Measurements from ENCODE around the gene FOXF2.
A peak's percentile ranks its signal among the peaks of the same experiment; 100 is the strongest.

The FOXF2 gene

DNA sequence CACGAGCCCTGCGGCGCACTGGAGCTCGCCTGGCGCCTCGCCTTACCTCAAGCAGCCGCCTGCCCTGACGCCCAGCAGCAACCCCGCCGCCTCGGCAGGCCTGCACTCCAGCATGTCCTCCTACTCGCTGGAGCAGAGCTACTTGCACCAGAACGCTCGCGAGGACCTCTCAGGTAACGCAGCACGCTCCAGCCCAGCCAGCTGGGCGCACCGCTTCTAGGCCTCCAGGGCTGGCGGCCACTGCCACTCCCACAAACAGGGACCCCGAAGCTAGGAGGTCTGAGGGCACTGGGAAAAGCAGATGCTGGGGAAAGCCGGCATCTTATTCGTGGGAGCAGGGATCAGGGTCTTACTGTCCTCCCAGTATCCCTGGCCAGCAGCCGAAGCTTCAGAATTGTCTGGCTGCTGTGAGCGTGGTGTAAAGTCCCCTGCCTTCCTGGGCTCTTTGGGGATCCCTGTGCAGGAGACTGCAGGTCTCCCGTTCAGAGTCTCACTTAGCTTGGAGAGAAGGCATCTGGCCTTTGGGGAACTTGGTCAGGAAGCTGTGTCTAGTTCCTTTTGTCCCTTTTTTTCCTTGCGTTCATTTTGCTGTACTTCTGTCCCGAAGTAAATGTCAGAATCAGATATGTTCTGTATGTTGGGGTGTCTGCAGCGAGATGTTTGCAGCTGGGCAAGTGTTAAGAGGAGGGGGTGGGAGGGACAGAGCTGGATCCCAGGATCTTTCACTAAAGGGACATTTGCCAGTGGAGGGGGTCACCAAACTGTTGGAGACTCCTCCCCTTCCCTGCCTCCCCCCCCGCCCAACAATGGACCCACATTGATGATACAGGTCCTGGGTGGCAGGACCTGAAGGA is 1.8 kb downstream of the FOXF2 start:
- DNase-seq (ENCODE audit: low read depth), result no peak

DNA sequence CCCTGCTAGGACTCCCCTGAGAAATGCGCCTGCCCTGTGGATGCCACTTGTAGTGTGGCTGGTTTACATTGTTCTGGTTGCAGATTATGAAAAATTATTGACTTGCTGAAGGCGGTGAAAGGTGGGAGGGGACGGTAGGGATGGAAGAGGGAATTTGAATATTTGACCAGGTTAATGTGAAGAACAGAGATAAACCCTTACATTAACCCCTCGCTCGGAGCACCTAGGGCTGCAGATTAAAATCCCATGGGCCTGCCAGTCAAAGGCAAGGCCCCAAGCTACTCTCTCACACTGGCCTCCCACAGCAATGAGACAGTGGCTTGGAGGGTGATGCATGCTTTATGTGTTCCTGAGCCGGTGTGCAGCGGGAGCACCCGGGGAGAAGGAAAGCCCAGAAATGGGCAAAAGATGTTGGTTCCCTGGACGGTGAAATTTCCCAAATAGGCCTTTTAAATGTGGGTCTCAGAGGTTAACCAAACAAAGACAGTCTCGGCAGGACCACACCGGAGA is 2.5 kb downstream of the FOXF2 start:
- no peak for DNase-seq (ENCODE audit: low read depth)

- no peak for DNase-seq (ENCODE audit: low read depth)
These were observed 3.7 kb downstream of the FOXF2 start for GRCh38 chr6:1392813-1393640.

DNA sequence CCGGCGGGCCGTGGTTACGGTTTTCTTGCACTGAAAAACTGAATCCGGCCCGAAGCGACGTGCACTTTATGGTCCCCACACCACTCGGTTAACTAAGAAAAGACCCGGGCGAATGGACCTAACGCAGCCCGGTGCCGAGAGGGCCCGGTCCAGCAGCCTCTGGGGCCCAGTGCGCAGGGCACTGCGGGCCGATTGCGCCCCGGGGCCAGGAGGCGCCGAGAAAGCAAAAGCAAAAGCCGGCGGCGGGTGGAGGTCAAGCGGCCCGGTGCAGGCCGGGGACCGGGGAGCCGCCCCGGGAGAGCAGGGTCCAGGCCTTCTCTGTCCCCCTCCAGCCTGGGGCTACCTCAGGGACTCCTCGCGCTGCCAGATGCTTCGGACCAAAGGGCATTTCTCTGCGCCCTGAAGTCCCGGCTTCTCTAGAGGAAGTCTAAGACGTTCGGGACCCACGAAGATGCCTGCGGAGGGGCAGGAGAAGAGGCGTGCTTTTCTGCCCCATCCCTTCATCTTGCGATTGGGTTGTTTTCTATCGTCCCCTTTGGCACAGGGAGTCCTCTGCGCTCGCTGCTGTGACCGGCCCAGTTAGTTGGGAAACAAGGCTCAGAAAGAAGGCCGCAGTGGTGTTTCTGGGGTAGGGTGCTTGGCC is 4.4 kb downstream of the FOXF2 start:
- DNase-seq (ENCODE audit: low read depth), result no peak

DNA sequence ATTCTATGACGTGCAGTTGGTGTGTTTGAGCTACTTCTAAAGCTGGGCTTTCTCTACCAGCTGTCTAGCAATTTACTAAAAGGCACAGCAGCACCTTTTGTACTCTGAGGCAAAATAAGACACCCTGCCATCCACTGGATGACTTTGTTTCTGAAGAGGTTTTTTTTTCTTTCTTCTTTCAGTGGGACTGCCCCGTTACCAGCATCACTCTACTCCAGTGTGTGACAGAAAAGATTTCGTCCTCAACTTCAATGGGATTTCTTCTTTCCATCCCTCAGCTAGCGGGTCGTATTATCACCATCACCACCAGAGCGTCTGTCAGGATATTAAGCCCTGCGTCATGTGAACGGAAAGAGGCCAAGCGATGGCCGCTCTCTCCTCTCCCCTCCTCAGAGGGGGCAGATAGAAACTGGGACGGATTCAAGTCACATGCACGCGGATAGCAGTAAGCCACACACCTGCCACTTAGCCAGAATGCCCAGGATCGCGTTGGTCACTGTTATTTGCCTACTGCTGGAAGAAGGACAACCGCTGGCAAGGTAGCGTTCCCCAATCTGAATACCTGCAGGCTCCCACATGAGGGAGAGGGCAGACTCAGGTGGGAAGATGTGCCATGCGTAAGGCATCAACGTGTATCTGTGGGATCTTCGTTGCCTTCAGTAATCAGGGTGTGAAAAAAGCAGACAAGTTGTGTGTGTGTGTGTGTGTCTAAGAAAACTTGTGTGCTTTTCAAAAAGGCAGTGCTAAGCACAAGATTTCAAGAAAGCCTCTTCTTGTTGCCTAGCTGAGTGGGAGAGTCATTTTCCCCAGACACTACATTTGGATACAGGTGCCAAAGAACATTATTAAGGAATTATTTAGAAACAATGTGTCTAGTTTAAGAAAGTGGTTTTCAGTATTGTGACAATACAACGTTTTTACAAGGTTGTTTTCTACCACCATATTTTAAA is 5.4 kb downstream of the FOXF2 start:
- no peak for DNase-seq (ENCODE audit: low read depth)

- DNase-seq (ENCODE audit: low read depth), result no peak
These were observed 6.1 kb downstream of the FOXF2 start for GRCh38 chr6:1395506-1395905.

- no peak for DNase-seq (ENCODE audit: low read depth)
These were observed 6.8 kb downstream of the FOXF2 start for GRCh38 chr6:1395941-1396908.

DNA sequence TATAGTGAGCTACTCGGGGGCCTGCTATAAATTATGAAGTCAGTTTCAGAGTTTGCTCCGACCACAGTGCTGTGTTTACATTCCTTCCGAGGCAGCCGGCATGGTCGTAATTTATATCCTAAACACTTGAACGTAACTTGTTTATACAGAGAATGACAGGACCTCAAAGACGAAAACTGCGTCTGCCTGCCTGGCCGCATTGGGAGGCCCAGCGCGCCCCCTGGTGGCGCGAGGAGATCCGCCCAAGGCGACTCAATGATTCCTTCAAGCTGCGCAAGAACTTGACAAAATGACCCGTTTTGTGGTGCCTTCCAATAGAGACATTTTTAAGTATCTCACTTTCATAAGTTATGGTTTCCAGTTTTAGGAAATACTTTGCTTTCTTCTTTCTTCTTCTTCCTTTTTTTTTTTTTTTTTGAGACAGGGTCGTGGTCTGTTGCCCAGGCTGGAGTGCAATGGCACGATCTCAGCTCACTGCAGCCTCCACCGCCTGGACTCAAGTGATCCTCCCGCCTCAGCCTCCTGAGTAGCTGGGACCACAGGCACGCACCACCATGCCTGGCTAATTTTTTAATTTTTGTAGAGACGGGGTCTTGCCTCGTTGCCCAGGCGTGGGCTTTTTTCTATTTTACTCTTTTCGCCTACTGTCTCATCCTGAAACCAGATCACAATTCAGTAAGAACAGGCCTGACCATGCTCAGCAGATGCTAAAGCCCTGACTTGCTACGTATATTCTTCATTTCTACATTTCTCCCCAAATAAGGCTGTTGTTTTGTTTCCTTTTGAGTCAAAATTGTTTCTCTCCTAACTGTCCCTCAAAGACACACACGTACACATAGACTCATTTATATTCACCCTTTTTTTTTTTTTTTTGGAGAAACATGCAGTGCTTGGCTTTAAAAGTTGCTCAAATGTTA is 7.8 kb downstream of the FOXF2 start:
- DNase-seq (ENCODE audit: low read depth), result peak; percentile 2

DNA sequence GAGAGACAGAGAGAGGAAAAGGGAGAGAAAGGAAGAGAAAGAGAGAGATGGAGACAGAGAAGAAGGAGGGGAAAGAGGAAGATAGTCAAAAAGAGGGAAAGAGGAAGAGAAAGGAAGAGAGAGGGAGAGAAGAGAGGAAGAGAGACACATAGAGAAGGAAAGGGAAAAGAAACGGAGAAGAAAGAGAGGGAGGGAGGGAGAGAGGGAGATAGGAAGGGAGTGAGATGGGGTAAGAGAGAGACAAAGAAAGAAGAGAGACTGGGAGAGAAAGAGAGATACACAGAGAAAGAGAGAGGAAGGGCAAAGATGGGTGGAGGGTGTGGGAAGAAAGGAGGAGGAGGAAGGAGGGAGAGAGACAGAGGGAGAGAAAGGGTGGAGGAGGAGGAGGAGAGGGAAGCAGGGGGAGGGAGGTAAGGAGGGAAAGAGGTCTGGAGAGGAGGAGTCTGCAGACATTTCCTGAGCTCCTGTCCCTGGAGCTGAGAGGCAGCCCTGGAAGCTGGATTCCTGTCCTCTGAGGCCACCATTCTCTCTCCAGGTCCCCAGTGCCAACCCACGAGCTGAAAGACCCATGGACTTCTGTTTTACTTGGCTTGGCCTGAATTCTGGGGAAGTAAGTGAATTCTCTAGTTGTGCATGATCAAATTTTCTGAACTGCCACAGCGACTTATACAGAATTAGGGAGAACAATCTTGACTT is 9.9 kb downstream of the FOXF2 start:
- DNase-seq (ENCODE audit: low read depth), result no peak

- DNase-seq (ENCODE audit: low read depth), result no peak
These were observed 10.9 kb downstream of the FOXF2 start for GRCh38 chr6:1400126-1400850.

DNA sequence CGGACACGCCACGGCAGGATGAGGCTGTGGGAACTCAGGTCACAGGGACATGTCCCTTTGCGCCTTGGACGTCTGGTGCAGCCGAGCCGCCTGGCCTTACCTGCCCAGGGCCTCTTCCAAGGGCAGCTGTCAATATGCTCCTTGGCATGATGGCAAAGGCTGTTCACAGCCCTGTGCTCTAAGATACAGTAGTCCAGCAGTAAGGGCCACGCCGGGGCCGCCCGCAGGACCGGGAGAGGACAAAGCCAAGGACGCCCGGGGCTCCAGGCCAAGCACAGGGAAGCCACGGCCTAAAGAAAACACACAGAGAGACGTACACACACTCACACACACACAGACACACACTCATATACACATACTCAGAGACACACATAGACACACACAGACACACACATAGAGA is 13.0 kb downstream of the FOXF2 start:
- no peak for DNase-seq (ENCODE audit: low read depth)

GRCh38 chr6:1402868-1403267 is 13.5 kb downstream of the FOXF2 start:
- DNase-seq (ENCODE audit: low read depth), result no peak

DNA sequence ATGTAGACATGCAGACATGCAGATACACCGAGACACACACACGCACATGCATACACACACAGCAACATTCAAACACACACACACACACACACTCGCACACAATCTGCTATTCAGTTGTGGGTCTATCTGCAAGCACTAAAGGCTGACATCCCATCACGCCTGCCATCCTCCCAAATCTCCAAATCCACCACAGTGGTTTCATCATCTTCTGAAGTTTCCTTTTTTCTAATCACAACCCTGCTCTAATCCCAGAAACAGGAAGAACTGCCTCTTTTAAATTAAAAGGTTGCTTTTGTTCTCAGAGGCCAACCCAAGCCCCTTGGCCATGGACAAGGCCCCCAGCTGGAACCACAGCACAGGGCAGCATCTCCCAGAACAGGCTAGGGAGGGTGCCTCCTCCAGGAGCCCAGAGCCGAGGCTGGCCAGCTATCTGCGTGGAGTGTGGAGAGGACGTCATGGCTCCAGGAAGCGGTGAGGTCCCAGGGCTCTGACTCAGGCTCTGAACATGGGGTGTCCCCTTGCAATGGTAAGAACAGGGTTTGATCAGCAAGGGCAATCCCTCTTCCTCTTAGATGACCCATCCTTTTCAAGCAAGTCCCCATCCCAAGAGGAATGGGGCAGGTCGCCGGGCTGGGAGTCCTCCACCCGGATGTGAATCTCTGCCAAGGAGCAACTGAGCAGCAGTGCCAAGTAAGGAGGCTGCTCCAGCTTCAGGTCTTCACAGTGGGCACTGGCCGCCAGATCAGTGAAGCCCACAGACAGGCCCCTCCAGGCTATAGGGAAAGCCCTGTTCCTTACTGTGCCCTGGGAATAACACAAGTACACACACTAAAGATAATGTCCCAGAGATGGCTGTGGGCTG is 14.7 kb downstream of the FOXF2 start:
- DNase-seq (ENCODE audit: low read depth), result no peak

- DNase-seq (ENCODE audit: low read depth), result no peak
These were observed 15.3 kb downstream of the FOXF2 start for GRCh38 chr6:1404713-1405098.

- no peak for DNase-seq (ENCODE audit: low read depth)
These were observed 15.8 kb downstream of the FOXF2 start for GRCh38 chr6:1405221-1405620.

GRCh38 chr6:1406306-1407072 is 17.1 kb downstream of the FOXF2 start:
- DNase-seq (ENCODE audit: low read depth), result no peak

Data from CMK (cell line).